NT2/D1 (cell line): ENCODE results near the gene CDC42BPG.

Source experiments
- DNase-seq: peaks from one replicate; pipeline ENCODE4 v3.0.0-alpha.2; 2011; ENCODE audit warnings: low read depth, low spot score
- H3K27me3 ChIP-seq: 2 replicates; pipeline ENCODE4 v1.6.0; 2011; ENCODE audit warnings: mild to moderate bottlenecking; ENCODE audit not compliant: insufficient read length, insufficient read depth
- H3K36me3 ChIP-seq: 2 replicates; pipeline ENCODE4 v1.6.1; 2011; ENCODE audit warnings: mild to moderate bottlenecking, low read length, mixed read lengths; ENCODE audit not compliant: insufficient read depth, insufficient read length
- H3K4me1 ChIP-seq: 2 replicates; pipeline ENCODE4 v1.5.1; 2011; ENCODE audit not compliant: insufficient read depth, insufficient read length
- H3K4me3 ChIP-seq: 2 replicates; pipeline ENCODE4 v1.5.1; 2011; ENCODE audit warnings: low read depth; ENCODE audit not compliant: insufficient read length
- H3K9ac ChIP-seq: 2 replicates; pipeline ENCODE4 v1.6.0; 2011; ENCODE audit warnings: low read depth; ENCODE audit not compliant: insufficient read length
- H3K9me3 ChIP-seq: 2 replicates; pipeline ENCODE4 v1.5.1; 2011; ENCODE audit warnings: mild to moderate bottlenecking, low read length; ENCODE audit not compliant: insufficient read depth
- SUZ12 ChIP-seq: IDR thresholded peaks from 2 replicates; pipeline ENCODE4 v1.6.1; 2011; ENCODE audit not compliant: insufficient read length, insufficient read depth; ENCODE audit errors: extremely low read depth
- YY1 ChIP-seq: IDR thresholded peaks from 2 replicates; pipeline ENCODE4 v1.6.1; 2011; ENCODE audit not compliant: insufficient read length, insufficient read depth
- ZNF274 ChIP-seq: IDR thresholded peaks from 2 replicates; pipeline ENCODE4 v1.6.1; 2011; ENCODE audit warnings: mild to moderate bottlenecking, low read depth, low read length

The CDC42BPG gene

DNA sequence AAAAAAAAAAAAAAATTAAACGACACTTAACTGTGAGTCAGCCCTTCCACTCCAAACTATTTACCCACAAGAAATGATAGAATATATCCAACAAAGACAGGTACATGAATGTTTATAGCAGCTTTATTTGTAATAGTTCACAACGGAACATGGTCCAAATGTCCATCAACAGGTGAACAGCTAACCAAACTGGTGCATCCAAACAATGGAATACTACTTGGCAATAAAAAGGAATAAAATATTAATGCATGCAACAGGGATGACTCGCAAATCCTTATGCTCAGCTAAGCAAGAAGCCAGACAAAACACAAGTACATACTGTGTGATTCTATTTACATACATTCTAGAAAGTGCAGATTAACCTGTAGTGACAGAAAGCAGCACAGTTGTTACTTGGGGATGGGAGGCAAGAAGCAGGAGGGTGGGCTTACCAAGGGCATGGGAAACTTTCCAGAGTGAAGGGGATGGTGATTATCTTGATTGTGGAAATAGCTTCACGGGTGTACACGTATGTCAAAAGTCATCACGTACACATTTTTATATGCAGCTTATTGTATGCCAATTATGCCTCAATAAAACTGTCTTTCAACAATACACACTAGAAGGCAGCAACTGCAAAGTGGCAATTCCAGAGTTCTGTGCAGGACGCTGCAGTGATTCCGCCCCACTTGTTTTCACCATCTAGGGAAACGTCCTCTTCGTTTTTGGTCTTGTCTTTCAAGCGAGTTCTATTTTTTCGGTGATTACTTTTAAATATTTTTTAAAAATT, 59.5 kb downstream of the CDC42BPG start:
- DNase-seq = no peak
- no peak overlapping the region for H3K9ac ChIP-seq
- no peak overlapping the region for H3K4me3 ChIP-seq
- TF ChIP-seq YY1 = no peak
- H3K4me1 ChIP-seq = peaks cover 5% of the 10 kb centered on the region
- no peaks in the 10 kb centered on the region for H3K9me3 ChIP-seq
- peaks cover 39% of the 10 kb centered on the region for H3K36me3 ChIP-seq
- H3K27me3 ChIP-seq = no peaks in the 10 kb centered on the region

DNA sequence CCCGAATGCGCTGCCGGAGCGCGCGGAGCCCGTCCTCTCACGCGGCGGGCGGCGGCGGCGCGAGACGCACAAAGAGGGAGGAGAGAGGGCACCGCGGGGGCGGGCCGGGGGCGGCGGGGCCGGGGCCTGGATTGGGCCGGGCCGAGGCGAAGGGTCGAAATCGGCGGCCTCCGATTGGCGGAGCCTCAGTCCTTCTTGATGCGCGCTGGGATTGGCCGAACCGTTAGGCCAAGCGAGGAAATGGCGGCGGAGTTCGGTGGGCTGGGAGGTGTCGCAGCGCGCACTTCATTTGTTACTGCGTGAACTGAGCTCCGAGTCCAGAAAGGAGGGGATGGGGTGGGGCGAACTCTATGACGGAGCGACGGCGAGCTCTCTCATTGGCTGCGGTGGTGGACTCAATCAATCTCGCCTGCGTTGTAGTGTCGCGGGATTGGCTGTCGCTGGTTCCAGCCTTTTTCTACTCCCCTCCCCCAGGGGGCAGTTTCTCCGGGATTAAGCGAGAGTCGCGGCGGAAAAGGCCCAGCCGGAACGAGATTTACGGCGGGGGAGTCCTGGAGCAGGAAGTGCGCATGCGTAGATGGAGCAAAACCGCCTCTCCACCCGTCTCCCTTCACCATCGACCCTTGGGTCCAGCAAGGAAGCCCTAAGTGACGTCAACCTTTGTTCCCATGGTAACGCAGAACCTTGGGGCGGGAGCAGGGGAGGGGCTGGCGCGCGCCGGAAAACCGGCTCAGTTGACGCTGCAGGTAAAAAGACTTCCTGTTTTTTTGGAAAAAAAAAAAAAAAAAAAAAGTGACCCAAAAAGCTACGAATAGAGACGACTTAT, 65.8 kb downstream of the CDC42BPG start, which contains the start of gene SF1:
Gene SF1, minus strand, starts transcription at position 70 of the 826 bp plus-strand sequence. CDS start 150 bp downstream, outside the sequence.
- DNase-seq = peak; percentile 100
- peaks cover 49% of the 10 kb centered on the region for H3K36me3 ChIP-seq

GRCh38 chr11:64778223-64778472, 66.3 kb downstream of the CDC42BPG start:
- peak overlapping the region; percentile 66 for H3K4me3 ChIP-seq
- H3K9me3 ChIP-seq = no peaks in the 10 kb centered on the region
- peak overlapping the region; percentile 92 for H3K9ac ChIP-seq
- H3K4me1 ChIP-seq = no peaks in the 10 kb centered on the region
- no peaks in the 10 kb centered on the region for H3K27me3 ChIP-seq
- no peak for DNase-seq
- peaks cover 54% of the 10 kb centered on the region for H3K36me3 ChIP-seq
- TF ChIP-seq SUZ12 = no peak
- no peak for TF ChIP-seq ZNF274
- no peak for TF ChIP-seq YY1

More for the DNA sequence above, 65.8 kb downstream of the CDC42BPG start, which contains the start of gene SF1:
- no peaks in the 10 kb centered on the region for H3K27me3 ChIP-seq
- TF ChIP-seq SUZ12 (no peak), YY1 (peak; percentile 50)
- H3K9me3 ChIP-seq = no peaks in the 10 kb centered on the region
- H3K4me1 ChIP-seq = no peaks in the 10 kb centered on the region
- H3K9ac ChIP-seq = peak within 1 kb of the TSS; percentile 92
- H3K4me3 ChIP-seq = peak within 1 kb of the TSS; percentile 95

GRCh38 chr11:64777449-64778222, 66.8 kb downstream of the CDC42BPG start:
- DNase-seq = peak; percentile 50
- Histone ChIP-seq H3K36me3 (peaks cover 59% of the 10 kb centered on the region), H3K4me3 (peak overlapping the region; percentile 95), H3K4me1 (no peaks in the 10 kb centered on the region), H3K9me3 (no peaks in the 10 kb centered on the region), H3K9ac (peak overlapping the region; percentile 92), H3K27me3 (no peaks in the 10 kb centered on the region)
- no peak for TF ChIP-seq SUZ12
- no peak for TF ChIP-seq ZNF274
- TF ChIP-seq YY1 = no peak

DNA sequence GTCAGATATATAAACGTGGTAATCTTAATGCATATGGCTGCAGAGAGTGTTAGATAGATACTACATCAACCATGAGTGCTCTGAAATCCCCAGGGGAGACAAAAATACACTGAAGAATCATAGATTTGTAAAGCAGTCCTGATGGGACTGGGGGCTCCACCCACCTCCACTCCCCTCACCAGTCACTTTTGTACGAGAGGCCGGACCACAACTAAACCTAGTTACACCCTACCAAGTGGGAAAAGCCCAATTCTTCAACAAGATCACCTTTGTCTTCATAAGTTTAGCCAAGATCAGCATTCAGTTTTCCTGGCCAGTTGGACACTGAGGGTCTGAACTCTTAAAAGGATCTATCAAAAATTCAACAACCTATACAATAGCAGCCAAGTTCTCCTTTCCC, 67.6 kb downstream of the CDC42BPG start:
- no peaks in the 10 kb centered on the region for H3K4me1 ChIP-seq
- peak overlapping the region; percentile 92 for H3K9ac ChIP-seq
- H3K36me3 ChIP-seq = peaks cover 66% of the 10 kb centered on the region
- TF ChIP-seq YY1 (no peak), SUZ12 (no peak), ZNF274 (no peak)
- H3K27me3 ChIP-seq = no peaks in the 10 kb centered on the region
- DNase-seq = no peak
- peak overlapping the region; percentile 95 for H3K4me3 ChIP-seq
- H3K9me3 ChIP-seq = no peaks in the 10 kb centered on the region

- Histone ChIP-seq H3K4me1 (no peaks in the 10 kb centered on the region), H3K9me3 (no peaks in the 10 kb centered on the region)
- TF ChIP-seq ZNF274 (no peak), SUZ12 (no peak), YY1 (no peak)
Observed at GRCh38 chr11:64776425-64776824, 68.0 kb downstream of the CDC42BPG start.

DNA sequence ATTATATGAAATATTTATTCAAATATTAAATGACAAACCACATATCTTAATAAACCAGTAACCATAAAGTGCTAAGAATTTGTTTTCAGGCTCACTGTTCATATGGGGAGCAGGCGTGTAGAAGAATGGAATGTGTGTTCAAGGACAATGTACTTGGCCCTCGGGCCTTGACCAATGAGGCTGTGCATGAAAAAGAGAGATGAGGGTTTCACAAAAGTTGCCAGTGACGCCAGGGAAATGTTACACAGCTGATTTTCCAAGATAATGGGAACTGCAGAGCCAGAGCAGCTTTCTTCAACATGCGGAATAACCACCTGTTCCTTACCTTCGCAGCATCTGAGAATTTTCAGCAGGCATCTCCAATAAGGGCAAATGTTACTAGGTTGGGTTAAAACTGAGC, 70.3 kb downstream of the CDC42BPG start:
- no peaks in the 10 kb centered on the region for H3K9me3 ChIP-seq
- H3K4me1 ChIP-seq = no peaks in the 10 kb centered on the region
- H3K36me3 ChIP-seq = peaks cover 84% of the 10 kb centered on the region
- no peaks in the 10 kb centered on the region for H3K27me3 ChIP-seq
- no peak for TF ChIP-seq SUZ12
- TF ChIP-seq YY1 = no peak
- TF ChIP-seq ZNF274 = no peak
- no peak for DNase-seq
- no peak overlapping the region for H3K9ac ChIP-seq
- no peak overlapping the region for H3K4me3 ChIP-seq

More at GRCh38 chr11:64776425-64776824, 68.0 kb downstream of the CDC42BPG start:
- no peak for DNase-seq
- peak overlapping the region; percentile 95 for H3K4me3 ChIP-seq
- H3K36me3 ChIP-seq = peaks cover 69% of the 10 kb centered on the region
- no peak overlapping the region for H3K9ac ChIP-seq
- no peaks in the 10 kb centered on the region for H3K27me3 ChIP-seq
